ENCODE measurements around the gene ATF4.
A peak's percentile ranks its signal among the peaks of the same experiment; 100 is the strongest.

The ATF4 gene

DNA sequence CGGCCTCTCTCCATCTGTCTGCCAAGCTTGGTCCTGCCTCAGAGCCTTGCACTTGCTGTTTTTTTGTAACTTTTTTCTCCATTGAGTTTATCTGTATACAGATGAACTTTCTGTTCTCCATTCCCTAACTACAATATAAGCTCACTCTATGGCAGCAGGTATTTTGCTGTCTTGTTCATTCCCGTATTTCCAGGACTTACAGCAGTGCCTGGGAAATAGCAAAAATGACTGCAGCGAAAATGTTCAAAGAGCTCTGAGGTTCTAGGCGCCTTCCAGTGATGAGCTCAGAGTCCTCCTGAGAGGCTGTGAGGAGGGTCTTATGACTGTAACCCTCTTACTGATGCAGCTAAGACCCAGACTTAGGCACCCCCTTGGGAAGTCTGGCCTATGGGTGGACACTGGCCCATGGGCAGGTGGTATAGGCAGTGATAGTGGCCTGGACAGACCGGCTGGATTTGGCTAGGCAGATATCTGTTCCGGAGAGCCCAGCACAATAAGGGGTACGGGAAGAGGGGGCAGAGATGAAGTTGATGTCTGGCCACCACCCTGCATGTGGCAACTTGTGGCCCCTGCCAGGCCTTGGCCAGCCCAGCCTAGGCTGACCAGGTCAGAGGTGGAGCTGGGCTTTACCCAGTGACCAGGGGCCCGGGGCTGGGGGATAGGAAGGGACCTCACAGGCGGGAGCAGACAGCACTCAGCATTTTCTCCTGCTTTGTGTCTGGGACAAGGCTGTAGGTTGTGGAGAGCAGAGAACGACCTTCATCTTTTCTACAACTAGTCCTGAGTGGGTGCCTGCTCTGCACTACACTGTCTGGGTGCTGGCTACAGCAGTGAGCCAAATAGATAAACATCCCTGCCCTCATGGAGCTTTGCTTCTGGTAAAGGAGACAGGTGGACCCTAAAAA lies 4.6 kb downstream of the ATF4 start:
- DNase-seq (ENCODE audit: low read depth): no peak
- TF ChIP-seq CTCF (IDR thresholded peaks at IDR 0.05; ENCODE audit: control insufficient read depth, extremely low read depth, insufficient read depth): no peak
- H3K4me3 ChIP-seq (ENCODE audit: low read depth, low read length): no peak overlapping the region

DNA sequence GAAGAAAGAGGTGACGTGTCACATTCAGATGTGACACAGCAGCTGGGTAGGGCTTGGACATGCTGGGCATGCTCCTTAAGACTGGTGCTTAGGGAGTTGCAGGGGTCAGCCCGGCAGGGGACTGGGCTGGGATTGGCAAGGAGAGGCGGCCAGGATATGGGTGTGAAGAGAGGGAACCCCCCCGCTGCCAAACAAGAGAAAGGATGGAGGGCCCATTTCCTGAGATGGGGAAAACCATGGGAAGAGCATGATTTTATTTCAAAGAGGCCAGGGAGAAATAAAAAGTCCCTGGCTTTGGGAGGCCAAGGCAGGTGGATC lies 5.3 kb downstream of the ATF4 start:
- H3K4me3 ChIP-seq (ENCODE audit: low read depth, low read length): no peak overlapping the region
- no peak for DNase-seq (ENCODE audit: low read depth)
- no peak for TF ChIP-seq CTCF (IDR thresholded peaks at IDR 0.05; ENCODE audit: control insufficient read depth, extremely low read depth, insufficient read depth)

- no peak for DNase-seq (ENCODE audit: low read depth)
- no peak overlapping the region for H3K4me3 ChIP-seq (ENCODE audit: low read depth, low read length)
- no peak for TF ChIP-seq CTCF (IDR thresholded peaks at IDR 0.05; ENCODE audit: control insufficient read depth, extremely low read depth, insufficient read depth)
Measured at GRCh38 chr22:39526736-39527171, 6.4 kb downstream of the ATF4 start.

- peak overlapping the region; percentile 46; the same call in 1 of the 2 replicates for H3K4me3 ChIP-seq (ENCODE audit: low read depth, low read length)
- no peak for TF ChIP-seq CTCF (IDR thresholded peaks at IDR 0.05; ENCODE audit: control insufficient read depth, extremely low read depth, insufficient read depth)
Measured at GRCh38 chr22:39527481-39527961, 7.2 kb downstream of the ATF4 start.

DNA sequence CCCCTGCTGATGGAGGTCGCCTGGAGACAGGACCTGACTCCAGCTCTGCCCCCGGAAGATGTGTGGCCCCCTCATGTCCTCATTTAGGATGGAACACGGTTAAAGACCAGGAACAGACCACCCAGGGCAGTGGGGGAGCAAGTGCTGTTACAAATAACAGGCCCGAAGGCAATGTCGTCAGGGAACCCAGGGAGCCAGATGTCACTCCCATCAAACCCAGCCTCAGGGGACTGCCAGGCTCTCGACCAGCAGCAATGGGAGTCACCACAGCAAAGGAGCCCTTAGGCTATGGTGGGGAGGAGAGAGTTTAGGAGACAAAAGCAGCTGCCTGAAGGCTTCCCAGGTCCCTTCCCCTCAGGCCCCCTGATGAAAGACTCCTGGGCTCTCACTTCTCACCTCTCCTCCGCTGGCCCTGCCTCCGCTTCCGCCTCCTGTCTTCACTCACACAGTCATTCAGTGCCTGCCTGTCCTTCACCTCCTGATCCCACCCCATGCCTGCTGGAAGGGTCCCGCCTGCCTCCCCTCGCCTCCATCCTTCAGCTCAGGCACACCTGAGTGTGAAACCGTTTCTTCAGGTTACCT lies 7.8 kb downstream of the ATF4 start:
- peak overlapping the region; percentile 46 for H3K4me3 ChIP-seq (ENCODE audit: low read depth, low read length)
- no peak for TF ChIP-seq CTCF (IDR thresholded peaks at IDR 0.05; ENCODE audit: control insufficient read depth, extremely low read depth, insufficient read depth)
- DNase-seq (ENCODE audit: low read depth): no peak

More at GRCh38 chr22:39527481-39527961, 7.2 kb downstream of the ATF4 start:
- DNase-seq (ENCODE audit: low read depth): no peak

DNA sequence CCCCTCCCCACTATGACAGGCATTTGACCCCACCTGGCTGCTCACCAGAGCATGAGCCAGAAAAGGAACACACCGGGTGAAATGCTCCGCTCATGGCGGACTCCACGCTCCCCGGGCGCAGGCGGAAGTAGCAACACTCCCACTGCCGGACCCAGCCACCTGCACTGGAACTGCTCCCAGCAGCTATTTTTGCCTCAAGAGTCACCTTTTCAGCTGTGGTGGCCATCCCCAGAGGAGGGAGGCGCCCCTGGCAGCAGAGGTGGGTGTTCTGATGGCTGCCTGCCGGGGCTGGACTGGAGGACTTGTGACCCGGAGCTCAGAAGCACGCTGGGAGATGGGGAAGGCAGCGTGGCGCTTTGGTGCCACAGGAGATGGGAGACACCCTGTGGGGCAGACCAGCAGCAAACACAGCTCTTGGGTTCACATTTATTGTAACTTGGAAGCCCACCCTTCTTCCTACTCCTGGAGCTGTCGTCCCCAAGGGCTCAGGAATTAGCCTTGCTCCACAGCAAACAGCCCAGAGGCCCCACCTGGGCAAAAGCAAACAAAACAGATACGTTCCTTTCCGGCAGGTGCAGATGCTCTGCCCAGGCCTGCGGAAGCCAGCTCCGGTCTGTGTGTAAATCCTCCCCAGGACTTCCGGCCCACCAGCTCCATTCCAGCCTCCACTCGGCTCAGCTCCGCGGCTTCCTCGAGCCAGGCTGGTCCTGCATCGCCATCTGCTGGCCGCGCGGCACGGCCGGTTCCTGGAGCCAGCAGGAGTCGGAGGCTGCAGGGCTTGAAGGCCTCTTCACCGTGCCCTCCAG lies 8.5 kb downstream of the ATF4 start:
- peak; percentile 99 for TF ChIP-seq CTCF (IDR thresholded peaks at IDR 0.05; ENCODE audit: control insufficient read depth, extremely low read depth, insufficient read depth)
- peak overlapping the region; percentile 46 for H3K4me3 ChIP-seq (ENCODE audit: low read depth, low read length)
- DNase-seq (ENCODE audit: low read depth): peak; percentile 93

Data from LNCaP clone FGC (cell line).